ENCODE results near the gene SCD5. TPM values are rescaled to one million over a fixed set of nuclear protein-coding genes. Genes with fewer than 3 reads are reported as not detected.

SCD5 gene
- total and polyA plus RNA-seq, 2 donors (not counting 3 experiments of a cell fraction or from before 2014, with no cell fraction given): 38.4 to 38.5 TPM

DNA sequence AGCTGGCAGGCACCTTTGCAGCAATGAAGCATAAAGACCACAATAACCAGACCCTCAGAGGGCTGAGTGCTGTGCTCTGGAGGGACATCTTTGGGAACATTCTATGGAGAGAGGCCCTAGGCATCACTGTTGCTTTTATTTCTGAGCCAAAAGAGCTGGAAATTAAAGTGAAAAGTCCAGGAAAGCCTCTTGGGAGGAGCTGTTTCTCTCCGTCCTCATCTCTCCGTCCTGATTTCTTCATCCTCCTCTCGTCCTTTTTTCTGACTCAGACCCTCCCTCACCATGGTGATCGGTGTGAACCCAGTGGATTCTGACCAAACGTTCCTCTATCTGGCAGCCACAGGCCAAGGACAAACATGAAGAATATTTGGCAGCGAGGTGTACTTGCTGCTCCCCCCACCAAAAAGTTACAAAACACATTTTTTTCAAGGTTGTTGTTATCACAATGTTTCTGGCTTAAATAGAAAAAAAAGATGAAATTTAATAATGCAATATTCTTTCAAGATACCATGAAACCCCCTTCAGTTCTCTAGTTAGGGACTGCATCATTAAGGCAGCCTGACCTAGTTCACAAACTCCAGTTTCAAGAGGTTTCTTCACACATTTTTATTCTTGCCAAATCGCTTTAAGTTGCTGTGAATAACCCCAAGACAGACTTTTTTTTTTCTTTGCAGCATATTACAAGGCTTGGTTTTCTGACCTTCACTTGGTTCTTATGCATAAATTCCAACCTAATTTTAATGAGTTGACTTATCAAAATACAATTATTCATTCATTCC is 80.2 kb downstream of the SCD5 start:
- H3K27me3 ChIP-seq (ENCODE audit: control insufficient read depth in 2 of 2, insufficient read depth in 2 of 2, low read length in 2 of 2): no peaks in the 10 kb centered on the region
- peaks cover 5% of the 10 kb centered on the region for H3K4me1 ChIP-seq (ENCODE audit: control insufficient read depth, extremely low read depth, insufficient read depth, low read length)
- H3K36me3 ChIP-seq (ENCODE audit: control insufficient read depth in 2 of 2, extremely low read depth in 1 of 2, insufficient read depth in 2 of 2, low read length in 2 of 2): no peaks in the 10 kb centered on the region
- no peaks in the 10 kb centered on the region for H3K79me2 ChIP-seq (ENCODE audit: control insufficient read depth, insufficient read depth, low read length)
- POLR2A ChIA-PET: no interaction called here
- H3K27ac ChIP-seq (ENCODE audit: insufficient read depth, low read depth, low read length): no peak overlapping the region
- dilution Hi-C loops (cut with MboI; ENCODE audit: extremely low pct_ligation_motif_present, low sequenced_read_pairs) (no loop called here), intact Hi-C loops (cut with micrococcal nuclease) (no loop called here)
- DNase-seq (ENCODE audit: low read depth, low spot score) (no peak), FAIRE-seq (no peak)
- H3K9me3 ChIP-seq (replicated peaks; ENCODE audit: control insufficient read depth, insufficient read depth, low read length): no peaks in the 10 kb centered on the region
- CTCF ChIA-PET: interaction anchor here (1.0 kb wide), 1 partner anchor 20 kb away, joined by 5 read pairs; no protein-coding TSS in a partner anchor
- TF ChIP-seq EZH2 (IDR thresholded peaks at IDR 0.05; ENCODE audit: borderline replicate concordance, low read depth, low read length, severe bottlenecking): no peak
- TF ChIP-seq, protein P1, sequence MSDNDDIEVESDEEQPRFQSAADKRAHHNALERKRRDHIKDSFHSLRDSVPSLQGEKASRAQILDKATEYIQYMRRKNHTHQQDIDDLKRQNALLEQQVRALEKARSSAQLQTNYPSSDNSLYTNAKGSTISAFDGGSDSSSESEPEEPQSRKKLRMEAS (IDR thresholded peaks at IDR 0.05; ENCODE audit: insufficient read depth, insufficient read length): no peak
- no peak for TF ChIP-seq GATA2 (IDR thresholded peaks at IDR 0.05; ENCODE audit: insufficient read depth, insufficient read length, low read depth, low read length)
- TF ChIP-seq, protein P2, sequence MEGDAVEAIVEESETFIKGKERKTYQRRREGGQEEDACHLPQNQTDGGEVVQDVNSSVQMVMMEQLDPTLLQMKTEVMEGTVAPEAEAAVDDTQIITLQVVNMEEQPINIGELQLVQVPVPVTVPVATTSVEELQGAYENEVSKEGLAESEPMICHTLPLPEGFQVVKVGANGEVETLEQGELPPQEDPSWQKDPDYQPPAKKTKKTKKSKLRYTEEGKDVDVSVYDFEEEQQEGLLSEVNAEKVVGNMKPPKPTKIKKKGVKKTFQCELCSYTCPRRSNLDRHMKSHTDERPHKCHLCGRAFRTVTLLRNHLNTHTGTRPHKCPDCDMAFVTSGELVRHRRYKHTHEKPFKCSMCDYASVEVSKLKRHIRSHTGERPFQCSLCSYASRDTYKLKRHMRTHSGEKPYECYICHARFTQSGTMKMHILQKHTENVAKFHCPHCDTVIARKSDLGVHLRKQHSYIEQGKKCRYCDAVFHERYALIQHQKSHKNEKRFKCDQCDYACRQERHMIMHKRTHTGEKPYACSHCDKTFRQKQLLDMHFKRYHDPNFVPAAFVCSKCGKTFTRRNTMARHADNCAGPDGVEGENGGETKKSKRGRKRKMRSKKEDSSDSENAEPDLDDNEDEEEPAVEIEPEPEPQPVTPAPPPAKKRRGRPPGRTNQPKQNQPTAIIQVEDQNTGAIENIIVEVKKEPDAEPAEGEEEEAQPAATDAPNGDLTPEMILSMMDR (IDR thresholded peaks at IDR 0.05; ENCODE audit: extremely low read depth in 1 of 2, insufficient read depth in 1 of 2, low read depth in 1 of 2, low read length in 2 of 2): no peak
- no peak for TF ChIP-seq MYC (IDR thresholded peaks at IDR 0.05; ENCODE audit: low read depth, low read length)
- no peak for TF ChIP-seq POLR2A (IDR thresholded peaks at IDR 0.05; ENCODE audit: low read depth, low read length)
- TF ChIP-seq POLR2AphosphoS5 (IDR thresholded peaks at IDR 0.05; ENCODE audit: insufficient read depth, low read depth, low read length): no peak
- no peak for TF ChIP-seq FOS (IDR thresholded peaks at IDR 0.05; ENCODE audit: borderline replicate concordance, insufficient read depth, low read length)
- no peak for TF ChIP-seq JUN (IDR thresholded peaks at IDR 0.05; ENCODE audit: borderline replicate concordance, insufficient read depth, insufficient read length, low read depth)
- no peak overlapping the region for H2AFZ ChIP-seq (ENCODE audit: low read depth, low read length)
- no peak overlapping the region for H3K9ac ChIP-seq (replicated peaks; ENCODE audit: extremely low read depth, insufficient read depth, low read length)
- H3K4me2 ChIP-seq (ENCODE audit: insufficient read depth, low read length): no peak overlapping the region
- peaks cover 5% of the 10 kb centered on the region for H4K20me1 ChIP-seq (replicated peaks; ENCODE audit: control insufficient read depth, extremely low read depth, insufficient read depth, low read length)
- BruUV-seq (replicated peaks): no TSS peak
- no peaks in the 10 kb centered on the region for H3K9me1 ChIP-seq (replicated peaks; ENCODE audit: control insufficient read depth, extremely low read depth, insufficient read depth, low read length)
- H3K4me3 ChIP-seq (replicated peaks in 1 of 3; ENCODE audit: insufficient read depth in 1 of 3, low read depth in 1 of 3, low read length in 3 of 3): no peak overlapping the region

Measured in endothelial cell of umbilical vein (primary cell).